Measurements from ENCODE around the gene KRTDAP.

The KRTDAP gene

DNA sequence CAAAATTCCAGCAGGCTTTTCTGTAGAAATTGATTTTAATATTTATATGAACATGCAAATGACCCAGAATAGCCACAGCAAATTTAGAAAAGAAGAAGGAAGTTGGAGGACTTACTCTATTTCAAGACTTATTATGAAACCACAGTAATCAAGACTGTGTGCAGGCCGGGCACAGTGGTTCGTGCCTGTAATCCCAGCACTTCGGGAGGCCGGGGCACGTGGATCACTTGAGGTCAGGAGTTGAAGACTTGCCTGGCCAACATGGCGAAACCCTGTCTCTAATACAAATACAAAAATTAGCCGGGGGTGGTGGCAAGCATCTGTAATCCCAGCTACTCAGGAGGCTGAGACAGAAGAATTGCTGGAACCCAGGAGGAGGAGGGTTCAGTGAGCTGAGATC lies 48.2 kb downstream of the KRTDAP start:
- FAIRE-seq (no peak), DNase-seq (ENCODE audit: insufficient read length, low spot score) (no peak)
- no peak for TF ChIP-seq POLR2A (IDR thresholded peaks at IDR 0.05; ENCODE audit: low read depth, low read length)

DNA sequence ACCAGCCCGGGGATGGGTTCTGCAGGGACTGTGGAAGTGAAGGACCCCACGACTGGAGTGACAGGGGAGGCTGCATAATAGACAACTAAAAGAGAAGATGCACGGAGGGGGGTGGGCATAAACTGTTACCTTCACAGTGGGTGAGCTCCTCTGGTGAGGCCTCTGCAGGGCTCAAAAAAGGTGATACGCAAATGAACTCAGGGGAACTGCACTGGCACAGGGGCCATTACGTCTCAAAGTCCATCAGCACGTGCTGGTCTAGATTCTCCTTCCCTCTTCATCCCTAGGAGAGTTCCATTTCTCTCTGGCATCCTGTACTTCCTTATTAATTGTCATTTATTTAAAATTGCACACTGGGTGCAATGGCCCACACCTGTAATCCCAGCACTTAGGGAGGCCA lies 50.3 kb downstream of the KRTDAP start:
- no peak for DNase-seq (ENCODE audit: insufficient read length, low spot score)
- no peak for TF ChIP-seq POLR2A (IDR thresholded peaks at IDR 0.05; ENCODE audit: low read depth, low read length)
- no peak for FAIRE-seq

DNA sequence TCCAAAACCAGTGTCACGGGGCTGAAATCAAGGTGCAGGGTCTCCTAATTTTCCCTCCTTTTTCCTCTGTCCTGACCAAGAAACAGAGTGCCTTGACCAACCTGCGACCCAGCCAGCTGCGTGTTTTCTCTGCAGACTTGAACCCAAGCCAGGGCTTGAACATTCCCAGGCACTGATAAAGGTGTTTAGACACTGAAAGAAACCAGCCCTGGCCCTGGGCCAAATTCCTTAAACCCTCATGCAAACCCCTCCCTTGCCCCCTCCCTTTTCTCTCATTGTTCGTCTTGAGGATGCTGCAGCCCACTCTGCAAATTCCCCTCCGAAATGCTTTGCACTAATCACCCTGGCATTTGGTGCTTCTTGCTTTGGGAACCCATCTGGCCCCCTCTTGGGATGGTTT lies 51.7 kb downstream of the KRTDAP start:
- DNase-seq (ENCODE audit: insufficient read length, low spot score) (no peak), FAIRE-seq (no peak)
- TF ChIP-seq POLR2A (IDR thresholded peaks at IDR 0.05; ENCODE audit: low read depth, low read length), result no peak

DNA sequence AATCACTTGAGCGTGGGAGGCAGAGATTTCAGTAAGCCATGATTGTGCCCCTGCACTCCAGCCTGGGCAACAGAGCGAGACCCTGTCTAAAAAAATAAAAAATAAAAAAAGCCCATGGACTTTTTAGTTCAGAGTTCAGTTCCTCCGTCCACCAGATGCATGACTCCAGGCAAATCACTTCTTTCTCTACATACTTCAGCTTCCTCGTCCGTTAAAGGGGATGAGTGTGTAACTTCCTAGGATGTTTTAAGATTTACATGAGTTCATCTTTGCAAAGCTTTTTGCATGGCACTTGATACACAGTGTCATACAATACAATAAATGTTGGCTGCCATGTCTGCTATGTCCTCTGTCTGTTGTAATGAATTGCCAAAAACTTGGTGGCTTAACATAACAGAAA lies 52.2 kb downstream of the KRTDAP start:
- DNase-seq (ENCODE audit: insufficient read length, low spot score) (no peak), FAIRE-seq (no peak)
- no peak for TF ChIP-seq POLR2A (IDR thresholded peaks at IDR 0.05; ENCODE audit: low read depth, low read length)

DNA sequence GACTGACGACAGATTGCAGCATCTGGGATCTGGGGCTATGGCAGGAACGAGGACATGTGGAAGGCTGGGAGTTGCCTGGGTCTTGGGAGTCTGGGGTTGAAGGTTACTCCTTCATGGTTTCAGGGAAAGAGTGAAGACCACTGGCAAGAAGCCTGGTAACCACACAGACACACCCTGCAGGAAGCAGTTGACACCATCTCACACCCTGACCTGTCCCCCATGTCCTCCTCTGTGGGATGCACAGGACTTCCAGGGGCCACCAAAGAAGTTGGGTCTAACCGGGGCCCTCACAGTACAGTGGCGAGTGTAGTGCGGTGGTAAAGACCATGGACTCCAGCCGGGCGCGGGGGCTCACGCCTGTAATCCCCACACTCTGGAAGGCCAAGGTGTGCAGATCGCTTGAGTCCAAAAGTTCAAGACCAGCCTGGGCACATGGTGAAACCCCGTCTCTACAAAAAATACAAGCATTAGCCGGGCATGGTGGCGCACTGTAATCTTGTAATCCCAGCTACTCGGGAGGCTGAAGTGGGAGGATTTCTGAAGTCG lies 52.8 kb downstream of the KRTDAP start:
- no peak for TF ChIP-seq POLR2A (IDR thresholded peaks at IDR 0.05; ENCODE audit: low read depth, low read length)
- no peak for DNase-seq (ENCODE audit: insufficient read length, low spot score)
- no peak for FAIRE-seq
